LNCAP (cell line): ENCODE measurements around the gene BCAS3.

Source experiments
- CTCF ChIP-seq: fragments of 450-650 bp; IDR thresholded peaks from 2 replicates; pipeline ENCODE4 v1.5.1; 2017; ENCODE audit warnings: mild to moderate bottlenecking

Gene BCAS3

GRCh38 chr17:60754057-60754604 lies 76.5 kb downstream of the BCAS3 start:
- TF ChIP-seq CTCF, result no peak

GRCh38 chr17:60757437-60757836 lies 79.8 kb downstream of the BCAS3 start:
- TF ChIP-seq CTCF, result no peak

- no peak for TF ChIP-seq CTCF
Observed at GRCh38 chr17:60759756-60760155, 82.1 kb downstream of the BCAS3 start.

GRCh38 chr17:60766778-60767190 lies 89.1 kb downstream of the BCAS3 start:
- no peak for TF ChIP-seq CTCF

- no peak for TF ChIP-seq CTCF
Observed at GRCh38 chr17:60767744-60768308, 90.2 kb downstream of the BCAS3 start.

GRCh38 chr17:60769327-60769726 lies 91.7 kb downstream of the BCAS3 start:
- no peak for TF ChIP-seq CTCF

- TF ChIP-seq CTCF, result no peak
Observed at GRCh38 chr17:60770946-60771422, 93.3 kb downstream of the BCAS3 start.

GRCh38 chr17:60773552-60773951 lies 95.9 kb downstream of the BCAS3 start:
- no peak for TF ChIP-seq CTCF
